ENCODE data around the gene ZNF423.

Gene ZNF423

GRCh38 chr16:49637511-49637910 lies 218.4 kb downstream of the ZNF423 start:
- no peak for DNase-seq

GRCh38 chr16:49636608-49637007 lies 219.3 kb downstream of the ZNF423 start:
- no peak for DNase-seq

DNA sequence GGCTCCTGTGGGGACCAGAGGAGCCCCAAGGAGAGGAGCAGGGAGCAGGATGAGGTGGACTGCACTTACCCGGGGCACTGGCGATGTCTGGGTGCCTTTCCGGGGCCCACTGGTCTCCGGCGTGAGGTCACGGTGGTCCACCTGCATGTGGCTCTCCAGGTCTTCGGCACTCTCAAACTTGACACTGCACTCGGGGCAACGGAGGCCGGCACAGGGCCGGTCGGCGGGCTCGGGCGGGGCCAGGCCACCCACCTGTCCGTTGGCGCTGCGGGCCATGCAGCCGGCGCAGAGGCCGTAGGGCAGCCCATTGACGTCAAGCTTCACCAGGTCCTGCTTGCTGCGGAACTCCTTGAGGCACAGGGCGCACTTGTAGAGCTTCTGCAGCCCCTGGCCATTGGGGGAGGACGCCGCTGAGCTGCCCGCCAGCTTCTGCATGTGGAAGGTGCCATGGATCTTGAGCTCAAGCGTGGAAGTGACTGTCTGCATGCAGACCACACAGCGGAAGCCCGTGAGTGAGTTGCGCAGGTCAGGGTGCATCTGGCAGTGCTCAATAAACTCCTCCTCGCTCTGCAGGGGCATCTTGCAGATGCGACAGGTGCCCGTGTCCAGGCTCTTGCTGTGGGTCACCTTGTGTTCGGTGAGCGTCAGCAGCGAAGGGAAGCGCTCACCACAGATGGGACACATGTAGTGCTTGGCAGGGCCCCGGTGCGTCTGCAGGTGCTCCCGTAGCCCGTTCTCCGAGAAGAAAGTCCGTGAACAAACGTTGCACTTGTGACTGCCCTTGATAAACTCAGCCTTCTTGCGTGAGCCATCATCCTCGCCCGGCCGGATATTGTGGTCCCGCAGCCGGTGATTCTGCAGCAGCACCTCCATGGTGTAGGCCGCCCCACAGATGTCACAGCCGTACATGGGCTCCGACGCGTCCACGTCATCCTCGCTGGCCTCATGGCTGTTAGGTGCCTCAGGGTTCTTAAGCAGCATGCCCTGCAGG lies 220.0 kb downstream of the ZNF423 start:
- DNase-seq: no peak

GRCh38 chr16:49635009-49635350 lies 220.9 kb downstream of the ZNF423 start:
- no peak for DNase-seq

GRCh38 chr16:49634235-49635008 lies 221.5 kb downstream of the ZNF423 start:
- no peak for DNase-seq

- DNase-seq: no peak
Measured at GRCh38 chr16:49632795-49633184, 223.1 kb downstream of the ZNF423 start.

DNA sequence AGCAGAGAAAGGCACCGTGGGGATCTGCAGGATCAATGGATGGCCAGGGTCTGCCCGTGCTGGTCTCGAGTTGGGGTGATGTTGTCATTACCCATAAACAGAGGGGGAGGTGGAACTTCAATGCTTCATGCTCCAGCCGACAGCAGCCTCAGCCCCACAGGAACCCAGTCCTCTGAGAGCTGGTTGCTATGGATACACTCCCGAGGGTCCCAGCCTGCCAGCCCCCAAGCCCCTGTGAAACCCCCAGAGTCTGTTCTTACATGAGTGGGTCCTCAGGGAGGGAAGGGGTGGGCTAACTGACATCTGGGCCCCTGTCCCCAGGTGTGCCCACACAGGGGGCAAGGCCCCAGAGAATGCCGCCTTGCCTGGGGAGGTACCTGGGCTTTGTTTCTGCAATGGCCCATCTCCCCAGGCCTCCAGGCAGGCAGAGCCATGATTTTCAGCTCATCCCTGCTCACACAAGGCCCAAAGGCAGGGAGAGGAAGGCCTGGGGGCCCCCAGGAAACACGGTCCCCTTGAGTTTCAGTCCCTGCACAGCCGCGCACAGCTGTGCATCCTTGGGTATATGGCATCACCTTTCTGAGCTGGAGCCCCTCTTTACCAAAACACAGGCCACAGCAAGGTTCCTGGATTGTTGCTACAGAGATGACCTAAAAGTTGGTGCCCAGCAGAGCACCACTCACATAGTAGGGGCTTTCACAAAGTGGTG lies 223.7 kb downstream of the ZNF423 start:
- DNase-seq: no peak

DNA sequence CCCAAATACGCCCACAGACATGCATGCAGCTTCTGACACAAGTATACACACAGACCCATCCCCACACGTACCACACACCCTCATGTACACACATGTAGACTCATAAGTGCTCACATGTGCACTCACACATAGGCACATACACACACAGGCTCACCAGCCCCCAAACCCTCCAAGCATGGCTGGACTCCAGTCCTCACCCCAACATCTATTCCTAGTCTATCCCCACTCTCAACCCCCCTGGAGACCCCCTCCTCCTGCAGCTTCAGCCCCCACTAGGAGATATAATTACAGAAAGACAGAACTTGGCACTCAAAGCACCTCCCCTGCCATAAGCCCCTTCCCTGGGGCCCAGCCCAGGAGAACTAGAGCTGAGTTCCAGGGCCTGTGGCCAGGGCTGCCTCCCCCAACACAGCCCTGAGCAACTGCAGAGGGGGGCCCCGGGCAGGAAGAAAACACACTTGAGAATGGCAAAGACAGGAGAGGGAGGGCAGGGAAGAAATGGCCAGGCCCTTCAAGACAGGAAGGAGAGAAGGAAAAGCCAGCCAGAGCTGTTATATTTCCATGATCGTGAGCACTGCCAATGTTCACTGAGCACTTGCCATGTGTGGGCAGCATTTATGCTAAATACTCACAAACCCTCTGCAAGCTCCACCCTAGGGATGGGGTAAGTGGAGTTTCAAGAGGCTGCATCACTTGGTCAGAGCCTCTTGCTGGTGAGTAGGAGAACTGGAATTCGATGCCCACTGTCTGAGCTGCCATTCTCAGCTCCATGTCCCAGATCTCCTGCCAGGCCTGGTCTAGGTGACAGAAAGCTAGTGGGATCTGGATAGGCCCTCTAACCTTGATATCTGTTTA lies 224.5 kb downstream of the ZNF423 start:
- no peak for DNase-seq

DNA sequence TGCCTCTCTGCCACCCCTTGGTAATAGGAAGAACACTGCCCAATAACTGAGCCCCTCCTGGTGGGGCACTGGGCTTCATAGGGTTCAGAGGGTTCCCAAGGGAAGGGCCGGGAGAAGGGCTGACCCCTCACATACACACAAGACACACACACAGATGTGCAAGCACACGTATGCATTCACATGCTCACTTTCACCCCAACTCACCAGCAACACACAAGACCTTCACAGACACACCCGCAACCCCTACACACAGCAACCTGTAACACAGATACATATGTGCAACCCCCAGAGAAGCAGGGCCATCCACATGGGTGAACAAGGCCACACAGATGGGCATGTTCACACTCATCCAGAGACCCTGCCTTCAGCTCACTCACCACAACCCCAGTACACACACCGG lies 225.1 kb downstream of the ZNF423 start:
- DNase-seq: no peak

DNA sequence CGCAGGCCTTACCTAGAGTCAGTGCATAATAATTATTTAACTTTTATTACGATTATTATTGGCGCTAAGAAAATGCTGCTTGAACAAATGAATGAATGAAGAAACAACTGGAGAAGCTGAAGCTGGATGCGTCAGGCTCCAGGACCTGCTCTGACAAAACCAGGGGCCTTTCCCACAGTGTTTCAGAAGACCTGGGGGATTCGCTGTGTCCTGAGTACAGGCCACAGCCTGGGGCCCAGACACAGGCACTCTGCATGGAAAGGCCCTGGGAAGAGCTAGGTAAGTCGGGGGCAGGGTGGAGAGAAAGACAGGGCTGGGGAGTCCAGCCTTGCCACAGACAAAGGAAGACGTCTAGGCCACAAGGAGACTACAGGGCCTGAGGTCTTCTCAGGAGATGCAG lies 226.1 kb downstream of the ZNF423 start:
- DNase-seq: no peak

- no peak for DNase-seq
Measured at GRCh38 chr16:49628148-49628547, 227.8 kb downstream of the ZNF423 start.

DNA sequence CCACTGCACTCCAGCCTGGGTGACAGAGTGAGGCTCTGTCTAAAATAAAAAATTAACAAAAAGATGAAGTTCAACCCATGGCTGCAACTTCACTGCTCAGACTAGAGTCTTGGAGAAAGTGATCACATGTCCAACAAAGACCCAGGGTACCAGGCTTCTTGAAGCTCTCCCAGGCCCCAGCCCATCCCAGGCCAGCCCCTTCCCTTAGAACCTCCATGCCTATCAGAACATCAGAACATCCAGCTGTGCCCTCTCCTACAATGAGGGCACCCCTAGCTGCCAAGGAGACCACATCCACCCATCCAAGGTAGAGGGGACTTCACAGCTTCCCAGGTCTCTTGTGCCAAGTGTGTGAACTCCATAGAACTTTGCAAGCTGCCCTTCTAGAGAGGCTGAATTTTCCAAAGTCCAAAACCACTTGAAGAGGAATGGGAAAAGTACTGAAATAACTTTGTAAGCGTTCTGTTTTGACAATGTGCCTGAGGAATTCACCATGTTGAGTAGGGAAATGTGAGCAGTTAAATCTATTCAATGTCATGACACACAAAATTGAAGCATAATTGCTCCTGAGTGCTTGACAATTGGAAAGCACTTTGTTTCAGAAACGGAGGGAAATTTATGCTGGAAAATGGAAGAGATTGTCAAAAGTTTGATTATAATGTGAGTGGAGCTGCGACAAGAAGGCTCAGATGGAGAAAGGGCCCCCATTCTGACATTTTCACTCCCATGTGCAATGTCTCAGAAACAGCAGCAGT lies 230.4 kb downstream of the ZNF423 start:
- no peak for DNase-seq

- DNase-seq: no peak
Measured at GRCh38 chr16:49623501-49624266, 232.2 kb downstream of the ZNF423 start.

GRCh38 chr16:49622421-49623402 lies 233.2 kb downstream of the ZNF423 start:
- no peak for DNase-seq

DNA sequence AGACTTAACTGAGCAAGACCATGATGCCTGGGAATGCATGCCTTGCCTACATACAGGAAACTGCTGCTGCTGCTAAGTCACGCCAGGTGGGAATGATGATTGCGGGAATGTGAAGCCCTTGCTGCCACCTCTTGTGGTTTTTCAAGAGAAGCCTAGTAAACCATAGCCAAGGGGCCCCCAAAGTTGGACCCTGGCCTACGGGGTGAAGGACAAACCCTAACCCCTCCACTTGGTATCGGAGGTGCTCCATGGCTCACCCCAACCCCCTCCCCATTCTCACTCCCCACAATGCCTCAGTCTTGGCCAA lies 233.9 kb downstream of the ZNF423 start:
- DNase-seq: no peak

GRCh38 chr16:49621241-49622083 lies 234.4 kb downstream of the ZNF423 start:
- no peak for DNase-seq

DNA sequence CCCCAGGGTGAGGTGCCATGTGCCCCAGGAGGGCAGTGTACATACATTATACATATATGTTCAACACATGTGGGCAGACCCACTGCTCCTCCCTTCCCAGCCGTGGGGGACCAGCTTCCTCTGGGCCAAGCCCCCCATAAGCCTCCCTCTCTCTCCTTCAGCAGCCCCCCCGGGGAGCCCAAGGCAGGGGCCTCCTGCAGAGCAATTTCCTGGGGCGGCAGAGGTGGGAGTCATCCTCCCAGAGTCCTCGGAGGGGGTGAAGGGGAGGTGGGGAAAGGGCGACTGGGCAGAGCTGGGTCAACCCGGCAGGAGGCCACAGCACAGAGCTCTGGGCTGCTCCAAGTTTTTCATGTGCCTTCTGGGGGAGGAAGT lies 235.1 kb downstream of the ZNF423 start:
- DNase-seq: no peak

DNA sequence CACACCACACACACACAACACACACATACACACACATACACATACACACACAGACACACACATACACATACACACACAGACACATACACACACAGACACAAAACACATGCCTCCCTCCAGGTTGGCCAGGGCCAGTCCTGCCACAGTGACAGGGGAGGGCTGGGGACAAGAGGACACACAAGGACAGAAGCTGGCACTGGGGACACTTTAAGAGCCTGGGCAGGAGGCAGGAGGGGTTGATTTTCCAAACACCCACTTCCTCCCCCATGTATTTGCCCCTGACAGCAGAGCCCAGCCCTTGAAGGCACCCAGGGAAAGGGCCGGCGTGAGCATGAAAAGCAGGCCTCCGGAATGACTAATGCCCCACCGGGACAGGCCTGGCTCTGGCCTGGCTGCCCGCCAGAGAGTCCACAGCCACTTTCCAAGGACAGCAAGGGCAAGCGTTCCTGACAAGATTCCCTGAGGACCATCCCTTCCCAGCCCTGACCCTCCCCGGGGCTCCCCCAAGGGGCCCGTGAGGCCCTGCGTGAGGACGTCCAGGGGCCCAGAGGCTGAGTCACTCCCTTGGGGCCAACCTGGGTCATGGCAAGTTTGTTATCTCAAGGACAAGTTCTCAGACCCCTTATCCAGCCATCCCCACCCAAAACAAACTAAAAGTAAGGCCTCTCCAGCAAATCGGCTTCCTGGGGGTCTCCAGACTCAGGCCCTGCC lies 235.6 kb downstream of the ZNF423 start:
- no peak for DNase-seq

Data from activated naive CD4-positive, alpha-beta T cell treated with anti-CD3 and anti-CD28 coated beads, Interleukin-2, amount 50 U/mL, for 16 hours (primary cell).